Erythroblast (primary cell): ENCODE results near the gene LRRC63.

ENCODE experiments used
- GATA1 ChIP-seq: IDR thresholded peaks from 2 replicates; pipeline ENCODE4 v1.6.1; 2011; ENCODE audit warnings: low read depth, mild to moderate bottlenecking, control low read depth, low read length, moderate library complexity
- POLR2A ChIP-seq: IDR thresholded peaks from 2 replicates; pipeline ENCODE4 v1.6.1; 2011; ENCODE audit warnings: mild to moderate bottlenecking, low read length

DNA sequence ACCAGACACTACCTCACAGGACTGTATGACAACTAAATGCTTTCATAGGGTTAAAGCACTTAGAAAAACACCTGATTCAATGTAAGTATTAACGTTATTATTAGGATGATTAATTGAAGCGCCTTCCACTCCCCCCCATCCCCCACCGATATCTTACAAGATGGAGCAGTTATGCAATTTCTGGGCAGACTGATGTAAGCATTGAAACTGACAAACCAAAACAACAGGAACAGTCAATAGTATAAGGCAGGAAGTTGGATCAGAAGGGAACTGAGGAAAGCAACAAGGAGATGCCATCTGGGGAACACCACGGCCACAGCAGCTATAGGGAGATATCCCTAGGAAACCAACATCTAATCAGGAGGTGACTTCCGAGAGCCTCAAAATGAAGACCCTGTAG, 33.6 kb upstream of the LRRC63 start:
- TF ChIP-seq POLR2A (no peak), GATA1 (no peak)
